Measurements from ENCODE around the gene SSBP3.
A peak's percentile ranks its signal among the peaks of the same experiment; 100 is the strongest.

The SSBP3 gene

GRCh38 chr1:54317084-54317483, 89.1 kb downstream of the SSBP3 start:
- peaks cover 0 to 4% of the 10 kb centered on the region in 2 donors for H3K36me3 ChIP-seq (ENCODE audit: control insufficient read depth in 2 of 2, insufficient read depth in 2 of 2, low read length in 2 of 2)
- no peak overlapping the region for H3K4me3 ChIP-seq (ENCODE audit: low read length in 2 of 2)
- H3K27ac ChIP-seq (ENCODE audit: low read depth in 2 of 2, low read length in 2 of 2): no peak overlapping the region
- peaks cover 6 to 11% of the 10 kb centered on the region in 2 donors for H3K4me1 ChIP-seq (ENCODE audit: control insufficient read depth in 2 of 2, insufficient read depth in 2 of 2, low read length in 2 of 2)
- no peak overlapping the region for H3K9ac ChIP-seq (ENCODE audit: low read depth in 1 of 2, low read length in 2 of 2)
- no peaks in the 10 kb centered on the region for H3K27me3 ChIP-seq (ENCODE audit: control insufficient read depth in 2 of 2, insufficient read depth in 2 of 2, low read length in 2 of 2)
- no peaks in the 10 kb centered on the region for H3K9me3 ChIP-seq (ENCODE audit: control insufficient read depth in 2 of 2, low read length in 2 of 2)

GRCh38 chr1:54315099-54315498, 91.1 kb downstream of the SSBP3 start:
- H3K27ac ChIP-seq (ENCODE audit: low read depth in 2 of 2, low read length in 2 of 2): peak overlapping the region; percentile 25 to 38

GRCh38 chr1:54314696-54315095, 91.5 kb downstream of the SSBP3 start:
- Histone ChIP-seq H3K27me3 (ENCODE audit: control insufficient read depth in 2 of 2, insufficient read depth in 2 of 2, low read length in 2 of 2) (no peaks in the 10 kb centered on the region), H3K9me3 (ENCODE audit: control insufficient read depth in 2 of 2, low read length in 2 of 2) (no peaks in the 10 kb centered on the region), H3K4me1 (ENCODE audit: control insufficient read depth in 2 of 2, insufficient read depth in 2 of 2, low read length in 2 of 2) (peaks cover 6 to 11% of the 10 kb centered on the region in 2 donors), H3K27ac (ENCODE audit: low read depth in 2 of 2, low read length in 2 of 2) (peak overlapping the region; percentile 25 to 38), H3K4me3 (ENCODE audit: low read length in 2 of 2) (no peak overlapping the region), H3K9ac (ENCODE audit: low read depth in 1 of 2, low read length in 2 of 2) (peak overlapping the region in 1 of 2 donors; percentile 28), H3K36me3 (ENCODE audit: control insufficient read depth in 2 of 2, insufficient read depth in 2 of 2, low read length in 2 of 2) (no peaks in the 10 kb centered on the region)

More at GRCh38 chr1:54315099-54315498, 91.1 kb downstream of the SSBP3 start:
- no peaks in the 10 kb centered on the region for H3K9me3 ChIP-seq (ENCODE audit: control insufficient read depth in 2 of 2, low read length in 2 of 2)
- no peak overlapping the region for H3K4me3 ChIP-seq (ENCODE audit: low read length in 2 of 2)
- no peaks in the 10 kb centered on the region for H3K27me3 ChIP-seq (ENCODE audit: control insufficient read depth in 2 of 2, insufficient read depth in 2 of 2, low read length in 2 of 2)
- H3K4me1 ChIP-seq (ENCODE audit: control insufficient read depth in 2 of 2, insufficient read depth in 2 of 2, low read length in 2 of 2): peaks cover 6 to 11% of the 10 kb centered on the region in 2 donors
- peak overlapping the region in 1 of 2 donors; percentile 28 for H3K9ac ChIP-seq (ENCODE audit: low read depth in 1 of 2, low read length in 2 of 2)
- H3K36me3 ChIP-seq (ENCODE audit: control insufficient read depth in 2 of 2, insufficient read depth in 2 of 2, low read length in 2 of 2): no peaks in the 10 kb centered on the region

- H3K9ac ChIP-seq (ENCODE audit: low read depth in 1 of 2, low read length in 2 of 2): peak overlapping the region in 1 of 2 donors; percentile 20
- no peaks in the 10 kb centered on the region for H3K9me3 ChIP-seq (ENCODE audit: control insufficient read depth in 2 of 2, low read length in 2 of 2)
- H3K36me3 ChIP-seq (ENCODE audit: control insufficient read depth in 2 of 2, insufficient read depth in 2 of 2, low read length in 2 of 2): no peaks in the 10 kb centered on the region
- peaks cover 6 to 11% of the 10 kb centered on the region in 2 donors for H3K4me1 ChIP-seq (ENCODE audit: control insufficient read depth in 2 of 2, insufficient read depth in 2 of 2, low read length in 2 of 2)
- H3K27ac ChIP-seq (ENCODE audit: low read depth in 2 of 2, low read length in 2 of 2): peak overlapping the region in 1 of 2 donors; percentile 20
- no peaks in the 10 kb centered on the region for H3K27me3 ChIP-seq (ENCODE audit: control insufficient read depth in 2 of 2, insufficient read depth in 2 of 2, low read length in 2 of 2)
- H3K4me3 ChIP-seq (ENCODE audit: low read length in 2 of 2): no peak overlapping the region
Observed at GRCh38 chr1:54312796-54313316, 93.3 kb downstream of the SSBP3 start.

GRCh38 chr1:54311506-54311905, 94.7 kb downstream of the SSBP3 start:
- H3K9ac ChIP-seq (ENCODE audit: low read depth in 1 of 2, low read length in 2 of 2): no peak overlapping the region
- no peaks in the 10 kb centered on the region for H3K27me3 ChIP-seq (ENCODE audit: control insufficient read depth in 2 of 2, insufficient read depth in 2 of 2, low read length in 2 of 2)
- no peak overlapping the region for H3K4me3 ChIP-seq (ENCODE audit: low read length in 2 of 2)
- no peak overlapping the region for H3K27ac ChIP-seq (ENCODE audit: low read depth in 2 of 2, low read length in 2 of 2)
- peaks cover 6 to 11% of the 10 kb centered on the region in 2 donors for H3K4me1 ChIP-seq (ENCODE audit: control insufficient read depth in 2 of 2, insufficient read depth in 2 of 2, low read length in 2 of 2)
- H3K9me3 ChIP-seq (ENCODE audit: control insufficient read depth in 2 of 2, low read length in 2 of 2): no peaks in the 10 kb centered on the region
- H3K36me3 ChIP-seq (ENCODE audit: control insufficient read depth in 2 of 2, insufficient read depth in 2 of 2, low read length in 2 of 2): no peaks in the 10 kb centered on the region

GRCh38 chr1:54310439-54311328, 95.5 kb downstream of the SSBP3 start:
- no peak overlapping the region for H3K4me3 ChIP-seq (ENCODE audit: low read length in 2 of 2)
- peaks cover 6 to 11% of the 10 kb centered on the region in 2 donors for H3K4me1 ChIP-seq (ENCODE audit: control insufficient read depth in 2 of 2, insufficient read depth in 2 of 2, low read length in 2 of 2)
- no peaks in the 10 kb centered on the region for H3K36me3 ChIP-seq (ENCODE audit: control insufficient read depth in 2 of 2, insufficient read depth in 2 of 2, low read length in 2 of 2)
- no peaks in the 10 kb centered on the region for H3K27me3 ChIP-seq (ENCODE audit: control insufficient read depth in 2 of 2, insufficient read depth in 2 of 2, low read length in 2 of 2)
- no peaks in the 10 kb centered on the region for H3K9me3 ChIP-seq (ENCODE audit: control insufficient read depth in 2 of 2, low read length in 2 of 2)
- H3K9ac ChIP-seq (ENCODE audit: low read depth in 1 of 2, low read length in 2 of 2): no peak overlapping the region
- no peak overlapping the region for H3K27ac ChIP-seq (ENCODE audit: low read depth in 2 of 2, low read length in 2 of 2)

- no peak overlapping the region for H3K27ac ChIP-seq (ENCODE audit: low read depth in 2 of 2, low read length in 2 of 2)
- no peak overlapping the region for H3K4me3 ChIP-seq (ENCODE audit: low read length in 2 of 2)
- no peaks in the 10 kb centered on the region for H3K36me3 ChIP-seq (ENCODE audit: control insufficient read depth in 2 of 2, insufficient read depth in 2 of 2, low read length in 2 of 2)
Observed at GRCh38 chr1:54309631-54310366, 96.4 kb downstream of the SSBP3 start.

GRCh38 chr1:54307305-54307704, 98.9 kb downstream of the SSBP3 start:
- Histone ChIP-seq H3K36me3 (ENCODE audit: control insufficient read depth in 2 of 2, insufficient read depth in 2 of 2, low read length in 2 of 2) (no peaks in the 10 kb centered on the region), H3K4me3 (ENCODE audit: low read length in 2 of 2) (no peak overlapping the region), H3K27me3 (ENCODE audit: control insufficient read depth in 2 of 2, insufficient read depth in 2 of 2, low read length in 2 of 2) (no peaks in the 10 kb centered on the region), H3K27ac (ENCODE audit: low read depth in 2 of 2, low read length in 2 of 2) (no peak overlapping the region), H3K9ac (ENCODE audit: low read depth in 1 of 2, low read length in 2 of 2) (no peak overlapping the region), H3K9me3 (ENCODE audit: control insufficient read depth in 2 of 2, low read length in 2 of 2) (no peaks in the 10 kb centered on the region), H3K4me1 (ENCODE audit: control insufficient read depth in 2 of 2, insufficient read depth in 2 of 2, low read length in 2 of 2) (peaks cover 2 to 3% of the 10 kb centered on the region in 2 donors)

More at GRCh38 chr1:54309631-54310366, 96.4 kb downstream of the SSBP3 start:
- Histone ChIP-seq H3K9ac (ENCODE audit: low read depth in 1 of 2, low read length in 2 of 2) (no peak overlapping the region), H3K27me3 (ENCODE audit: control insufficient read depth in 2 of 2, insufficient read depth in 2 of 2, low read length in 2 of 2) (no peaks in the 10 kb centered on the region), H3K9me3 (ENCODE audit: control insufficient read depth in 2 of 2, low read length in 2 of 2) (no peaks in the 10 kb centered on the region), H3K4me1 (ENCODE audit: control insufficient read depth in 2 of 2, insufficient read depth in 2 of 2, low read length in 2 of 2) (peaks cover 2 to 7% of the 10 kb centered on the region in 2 donors)

- Histone ChIP-seq H3K27me3 (ENCODE audit: control insufficient read depth in 2 of 2, insufficient read depth in 2 of 2, low read length in 2 of 2) (no peaks in the 10 kb centered on the region), H3K4me1 (ENCODE audit: control insufficient read depth in 2 of 2, insufficient read depth in 2 of 2, low read length in 2 of 2) (peaks cover 2 to 3% of the 10 kb centered on the region in 2 donors), H3K4me3 (ENCODE audit: low read length in 2 of 2) (no peak overlapping the region), H3K9me3 (ENCODE audit: control insufficient read depth in 2 of 2, low read length in 2 of 2) (no peaks in the 10 kb centered on the region), H3K9ac (ENCODE audit: low read depth in 1 of 2, low read length in 2 of 2) (no peak overlapping the region), H3K36me3 (ENCODE audit: control insufficient read depth in 2 of 2, insufficient read depth in 2 of 2, low read length in 2 of 2) (no peaks in the 10 kb centered on the region), H3K27ac (ENCODE audit: low read depth in 2 of 2, low read length in 2 of 2) (no peak overlapping the region)
Observed at GRCh38 chr1:54305906-54306514, 100.2 kb downstream of the SSBP3 start.
